GM23338 (cell line): ENCODE data around the gene TBCD. TPM values are rescaled to one million over a fixed set of nuclear protein-coding genes. Genes with fewer than 3 reads are reported as not detected.

ENCODE experiments used
- ATAC-seq: fragments of 200-7000 bp; cut with Tn5 transposase; 3 replicates; pipeline ENCODE4 v1.9.1; 2020
- DNase-seq: peaks from one replicate; pipeline ENCODE4 v3.0.0-alpha.2; 2015; ENCODE audit warnings: low spot score
- H2AFZ ChIP-seq: fragments of 200-600 bp; sonication (generic); 2 replicates; pipeline ENCODE4 v1.8.0; 2016; ENCODE audit warnings: antibody characterized with exemption, mild to moderate bottlenecking, moderate library complexity
- H3F3A ChIP-seq: fragments of 200-600 bp; sonication (generic); replicated peaks from 2 replicates; pipeline ENCODE4 v1.8.0; 2017; ENCODE audit warnings: antibody characterized with exemption, mixed run types, low read depth
- H3K27ac ChIP-seq: fragments of 200-600 bp; sonication (generic); 2 replicates; pipeline ENCODE4 v1.6.1; 2016; ENCODE audit warnings: low read depth
- H3K27me3 ChIP-seq: fragments of 200-600 bp; sonication (generic); 2 replicates; pipeline ENCODE4 v1.8.0; 2016; ENCODE audit warnings: mild to moderate bottlenecking, mixed run types, moderate library complexity; ENCODE audit not compliant: insufficient read depth
- H3K36me3 ChIP-seq: fragments of 200-600 bp; sonication (generic); 2 replicates; pipeline ENCODE4 v1.8.0; 2016; ENCODE audit warnings: mild to moderate bottlenecking; ENCODE audit not compliant: insufficient read depth
- H3K4me1 ChIP-seq: fragments of 200-600 bp; sonication (generic); 2 replicates; pipeline ENCODE4 v1.8.0; 2016; ENCODE audit warnings: mild to moderate bottlenecking, moderate library complexity; ENCODE audit not compliant: insufficient read depth
- H3K4me2 ChIP-seq: fragments of 200-600 bp; sonication (generic); 2 replicates; pipeline ENCODE4 v1.7.1; 2017; ENCODE audit warnings: mixed run types
- H3K4me3 ChIP-seq: fragments of 200-600 bp; sonication (generic); 2 replicates; pipeline ENCODE4 v1.6.1; 2016; ENCODE audit warnings: mixed run types
- H3K79me2 ChIP-seq: fragments of 200-600 bp; sonication (generic); replicated peaks from 2 replicates; pipeline ENCODE4 v1.8.0; 2017; ENCODE audit warnings: mild to moderate bottlenecking; ENCODE audit not compliant: insufficient read depth
- H3K9me2 ChIP-seq: fragments of 200-600 bp; sonication (generic); 2 replicates; pipeline ENCODE4 v1.8.0; 2017; ENCODE audit not compliant: insufficient read depth
- H4K20me1 ChIP-seq: fragments of 200-600 bp; sonication (generic); replicated peaks from 2 replicates; pipeline ENCODE4 v1.8.0; 2017; ENCODE audit warnings: mild to moderate bottlenecking; ENCODE audit not compliant: insufficient read depth
- H3K27ac Mint-ChIP-seq: 2 replicates; pipeline ENCODE4 v1.8.0; 2020; ENCODE audit warnings: inconsistent platforms, mild to moderate bottlenecking, moderate library complexity, mixed read lengths
- H3K27me3 Mint-ChIP-seq: 3 replicates; pipeline ENCODE4 v1.8.0; 2022; ENCODE audit warnings: low read depth, mild to moderate bottlenecking, moderate library complexity, mixed read lengths, inconsistent platforms; ENCODE audit not compliant: insufficient read depth, poor library complexity
- H3K36me3 Mint-ChIP-seq: 3 replicates; pipeline ENCODE4 v1.8.0; 2021; ENCODE audit warnings: low read depth, mild to moderate bottlenecking, inconsistent platforms, moderate library complexity, mixed read lengths
- H3K4me1 Mint-ChIP-seq: 3 replicates; pipeline ENCODE4 v1.8.0; 2020; ENCODE audit warnings: mild to moderate bottlenecking, inconsistent platforms, mixed read lengths
- H3K4me3 Mint-ChIP-seq: 3 replicates; pipeline ENCODE4 v1.8.0; 2021; ENCODE audit warnings: moderate library complexity, mild to moderate bottlenecking, inconsistent platforms, mixed read lengths
- H3K9me3 Mint-ChIP-seq: 3 replicates; pipeline ENCODE4 v1.8.0; 2020; ENCODE audit warnings: moderate library complexity, mild to moderate bottlenecking, inconsistent platforms, mixed read lengths
- CREB1 ChIP-seq: fragments of 250-450 bp; sonication (Bioruptor Pico); IDR thresholded peaks from 2 replicates; pipeline ENCODE4 v1.5.0; 2020; ENCODE audit warnings: low read depth, mild to moderate bottlenecking, moderate library complexity
- EZH2 ChIP-seq: fragments of 200-600 bp; sonication (generic); IDR thresholded peaks from one replicate; pipeline ENCODE4 v1.8.0; 2017; ENCODE audit warnings: antibody characterized with exemption, mild to moderate bottlenecking, low read depth; ENCODE audit not compliant: unreplicated experiment
- EZH2phosphoT487 ChIP-seq: fragments of 200-600 bp; sonication (generic); IDR thresholded peaks from one replicate; pipeline ENCODE4 v1.8.1; 2018; ENCODE audit warnings: antibody characterized with exemption; ENCODE audit not compliant: unreplicated experiment
- JUNB ChIP-seq: IDR thresholded peaks from one replicate; pipeline ENCODE4 v1.6.1; 2016; ENCODE audit warnings: antibody characterized with exemption; ENCODE audit not compliant: unreplicated experiment
- NANOG ChIP-seq: IDR thresholded peaks from 2 replicates; pipeline ENCODE4 v1.6.1; 2016; ENCODE audit warnings: antibody characterized with exemption, borderline replicate concordance
- POLR2AphosphoS5 ChIP-seq: IDR thresholded peaks from 2 replicates; pipeline ENCODE4 v1.6.1; 2016; ENCODE audit warnings: antibody characterized with exemption, low read depth
- STAT1 ChIP-seq: IDR thresholded peaks from one replicate; pipeline ENCODE4 v1.6.1; 2016; ENCODE audit warnings: antibody characterized with exemption; ENCODE audit not compliant: unreplicated experiment
- ZNF114 ChIP-seq: fragments of 250-450 bp; sonication (Bioruptor Pico); IDR thresholded peaks from 2 replicates; pipeline ENCODE4 v1.5.0; 2020; ENCODE audit warnings: mild to moderate bottlenecking, moderate library complexity
- ZNF331 ChIP-seq: fragments of 250-450 bp; sonication (Bioruptor Pico); IDR thresholded peaks from 2 replicates; pipeline ENCODE4 v1.5.0; 2020; ENCODE audit warnings: low read depth, mild to moderate bottlenecking, moderate library complexity
- polyA plus RNA-seq: library from polyadenylated mRNA; unstranded; fragments of >200 nt; fragmentation: Nextera tagmentation; extraction: Ambion mirVana; gene quantifications from 2 replicates; pipeline ENCODE4 v1.2.1, GENCODE V29; 2016
- total RNA-seq: library from RNA; depleted of rRNA; stranded (reverse); fragments of >200 nt; shearing (Covaris generic); gene quantifications from 2 replicates; pipeline ENCODE4 v1.2.3, GENCODE V29; 2014
- TF ChIP-seq, protein P1 (sequence below): fragments of 250-450 bp; sonication (Bioruptor Pico); IDR thresholded peaks from 2 replicates; pipeline ENCODE4 v1.5.0; 2020; ENCODE audit warnings: mild to moderate bottlenecking, moderate library complexity
- TF ChIP-seq, protein P2 (sequence below), 2 experiments: fragments of 200-600 bp in 1 of 2; sonication (generic) in 1 of 2; conservative IDR thresholded peaks; 2 replicates each; pipeline versions ENCODE4 v1.5.1 to v1.6.1; 2016 to 2017; ENCODE audit warnings: antibody characterized with exemption in 2 of 2, low read depth in 2 of 2, mild to moderate bottlenecking in 2 of 2, moderate library complexity in 1 of 2
- TF ChIP-seq, protein P3 (sequence below): IDR thresholded peaks from 2 replicates; pipeline ENCODE4 v1.6.1; 2016; ENCODE audit warnings: antibody characterized with exemption
- TF ChIP-seq, protein P4 (sequence below): IDR thresholded peaks from one replicate; pipeline ENCODE4 v1.6.1; 2018; ENCODE audit warnings: antibody characterized with exemption; ENCODE audit not compliant: unreplicated experiment

Gene TBCD
- total and polyA plus RNA-seq, 2 experiments from 2014 or later: 75.0 to 116 TPM

DNA sequence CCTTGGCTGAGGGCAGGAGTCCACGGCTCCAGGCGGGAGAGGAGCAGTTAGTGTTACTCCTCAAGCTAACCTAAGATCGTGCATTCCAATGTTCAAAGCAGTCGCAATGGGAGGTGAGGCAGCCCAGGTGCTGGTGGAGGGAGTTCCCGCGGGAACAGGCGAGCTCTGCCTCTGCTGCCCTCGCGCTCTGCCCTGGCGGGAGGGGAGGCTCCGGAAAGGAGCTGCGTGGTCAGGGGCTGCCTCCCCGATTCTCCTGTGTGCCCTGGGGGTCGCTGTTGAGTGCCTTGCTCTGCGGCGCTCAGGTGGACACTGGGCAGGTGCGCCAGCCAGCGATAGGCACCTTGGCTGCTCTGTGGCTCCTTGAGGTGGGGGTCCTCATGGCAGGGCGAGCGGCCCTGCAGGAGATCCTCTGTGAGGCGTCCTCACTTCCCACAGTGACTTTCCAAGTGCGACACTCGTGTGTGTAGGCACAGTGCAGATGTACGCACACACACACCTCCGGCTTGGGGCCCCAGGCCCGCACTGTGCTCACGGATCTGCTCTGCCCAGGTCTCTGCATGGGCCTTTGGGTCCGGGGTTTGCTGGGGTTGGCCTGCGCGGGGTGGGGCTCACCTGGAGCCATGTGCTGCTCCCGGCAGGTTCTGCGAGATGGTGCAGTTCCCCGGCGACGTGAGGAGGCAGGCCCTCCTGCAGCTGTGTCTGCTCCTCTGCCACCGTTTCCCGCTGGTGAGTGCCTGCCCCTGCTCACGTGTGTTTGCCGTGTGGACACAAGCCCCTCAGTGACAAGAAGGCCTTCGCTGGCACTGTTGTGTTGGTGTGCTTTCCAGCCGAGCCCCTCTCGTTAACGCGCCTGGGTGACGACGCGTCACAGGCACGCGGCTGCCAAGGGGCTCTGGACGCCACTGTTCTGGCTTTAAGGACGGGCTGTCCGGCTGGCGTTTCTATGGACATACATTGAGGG, 185.8 kb downstream of the TBCD start:
- TF ChIP-seq EZH2: no peak
- TF ChIP-seq, protein P1, sequence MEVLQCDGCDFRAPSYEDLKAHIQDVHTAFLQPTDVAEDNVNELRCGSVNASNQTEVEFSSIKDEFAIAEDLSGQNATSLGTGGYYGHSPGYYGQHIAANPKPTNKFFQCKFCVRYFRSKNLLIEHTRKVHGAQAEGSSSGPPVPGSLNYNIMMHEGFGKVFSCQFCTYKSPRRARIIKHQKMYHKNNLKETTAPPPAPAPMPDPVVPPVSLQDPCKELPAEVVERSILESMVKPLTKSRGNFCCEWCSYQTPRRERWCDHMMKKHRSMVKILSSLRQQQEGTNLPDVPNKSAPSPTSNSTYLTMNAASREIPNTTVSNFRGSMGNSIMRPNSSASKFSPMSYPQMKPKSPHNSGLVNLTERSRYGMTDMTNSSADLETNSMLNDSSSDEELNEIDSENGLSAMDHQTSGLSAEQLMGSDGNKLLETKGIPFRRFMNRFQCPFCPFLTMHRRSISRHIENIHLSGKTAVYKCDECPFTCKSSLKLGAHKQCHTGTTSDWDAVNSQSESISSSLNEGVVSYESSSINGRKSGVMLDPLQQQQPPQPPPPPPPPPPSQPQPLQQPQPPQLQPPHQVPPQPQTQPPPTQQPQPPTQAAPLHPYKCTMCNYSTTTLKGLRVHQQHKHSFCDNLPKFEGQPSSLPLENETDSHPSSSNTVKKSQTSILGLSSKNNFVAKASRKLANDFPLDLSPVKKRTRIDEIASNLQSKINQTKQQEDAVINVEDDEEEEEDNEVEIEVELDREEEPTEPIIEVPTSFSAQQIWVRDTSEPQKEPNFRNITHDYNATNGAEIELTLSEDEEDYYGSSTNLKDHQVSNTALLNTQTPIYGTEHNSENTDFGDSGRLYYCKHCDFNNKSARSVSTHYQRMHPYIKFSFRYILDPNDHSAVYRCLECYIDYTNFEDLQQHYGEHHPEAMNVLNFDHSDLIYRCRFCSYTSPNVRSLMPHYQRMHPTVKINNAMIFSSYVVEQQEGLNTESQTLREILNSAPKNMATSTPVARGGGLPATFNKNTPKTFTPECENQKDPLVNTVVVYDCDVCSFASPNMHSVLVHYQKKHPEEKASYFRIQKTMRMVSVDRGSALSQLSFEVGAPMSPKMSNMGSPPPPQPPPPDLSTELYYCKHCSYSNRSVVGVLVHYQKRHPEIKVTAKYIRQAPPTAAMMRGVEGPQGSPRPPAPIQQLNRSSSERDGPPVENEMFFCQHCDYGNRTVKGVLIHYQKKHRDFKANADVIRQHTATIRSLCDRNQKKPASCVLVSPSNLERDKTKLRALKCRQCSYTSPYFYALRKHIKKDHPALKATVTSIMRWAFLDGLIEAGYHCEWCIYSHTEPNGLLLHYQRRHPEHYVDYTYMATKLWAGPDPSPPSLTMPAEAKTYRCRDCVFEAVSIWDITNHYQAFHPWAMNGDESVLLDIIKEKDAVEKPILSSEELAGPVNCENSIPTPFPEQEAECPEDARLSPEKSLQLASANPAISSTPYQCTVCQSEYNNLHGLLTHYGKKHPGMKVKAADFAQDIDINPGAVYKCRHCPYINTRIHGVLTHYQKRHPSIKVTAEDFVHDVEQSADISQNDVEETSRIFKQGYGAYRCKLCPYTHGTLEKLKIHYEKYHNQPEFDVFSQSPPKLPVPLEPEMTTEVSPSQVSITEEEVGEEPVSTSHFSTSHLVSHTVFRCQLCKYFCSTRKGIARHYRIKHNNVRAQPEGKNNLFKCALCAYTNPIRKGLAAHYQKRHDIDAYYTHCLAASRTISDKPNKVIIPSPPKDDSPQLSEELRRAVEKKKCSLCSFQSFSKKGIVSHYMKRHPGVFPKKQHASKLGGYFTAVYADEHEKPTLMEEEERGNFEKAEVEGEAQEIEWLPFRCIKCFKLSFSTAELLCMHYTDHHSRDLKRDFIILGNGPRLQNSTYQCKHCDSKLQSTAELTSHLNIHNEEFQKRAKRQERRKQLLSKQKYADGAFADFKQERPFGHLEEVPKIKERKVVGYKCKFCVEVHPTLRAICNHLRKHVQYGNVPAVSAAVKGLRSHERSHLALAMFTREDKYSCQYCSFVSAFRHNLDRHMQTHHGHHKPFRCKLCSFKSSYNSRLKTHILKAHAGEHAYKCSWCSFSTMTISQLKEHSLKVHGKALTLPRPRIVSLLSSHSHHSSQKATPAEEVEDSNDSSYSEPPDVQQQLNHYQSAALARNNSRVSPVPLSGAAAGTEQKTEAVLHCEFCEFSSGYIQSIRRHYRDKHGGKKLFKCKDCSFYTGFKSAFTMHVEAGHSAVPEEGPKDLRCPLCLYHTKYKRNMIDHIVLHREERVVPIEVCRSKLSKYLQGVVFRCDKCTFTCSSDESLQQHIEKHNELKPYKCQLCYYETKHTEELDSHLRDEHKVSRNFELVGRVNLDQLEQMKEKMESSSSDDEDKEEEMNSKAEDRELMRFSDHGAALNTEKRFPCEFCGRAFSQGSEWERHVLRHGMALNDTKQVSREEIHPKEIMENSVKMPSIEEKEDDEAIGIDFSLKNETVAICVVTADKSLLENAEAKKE (CRISPR knock-in tag): no peak
- TF ChIP-seq, protein P2, sequence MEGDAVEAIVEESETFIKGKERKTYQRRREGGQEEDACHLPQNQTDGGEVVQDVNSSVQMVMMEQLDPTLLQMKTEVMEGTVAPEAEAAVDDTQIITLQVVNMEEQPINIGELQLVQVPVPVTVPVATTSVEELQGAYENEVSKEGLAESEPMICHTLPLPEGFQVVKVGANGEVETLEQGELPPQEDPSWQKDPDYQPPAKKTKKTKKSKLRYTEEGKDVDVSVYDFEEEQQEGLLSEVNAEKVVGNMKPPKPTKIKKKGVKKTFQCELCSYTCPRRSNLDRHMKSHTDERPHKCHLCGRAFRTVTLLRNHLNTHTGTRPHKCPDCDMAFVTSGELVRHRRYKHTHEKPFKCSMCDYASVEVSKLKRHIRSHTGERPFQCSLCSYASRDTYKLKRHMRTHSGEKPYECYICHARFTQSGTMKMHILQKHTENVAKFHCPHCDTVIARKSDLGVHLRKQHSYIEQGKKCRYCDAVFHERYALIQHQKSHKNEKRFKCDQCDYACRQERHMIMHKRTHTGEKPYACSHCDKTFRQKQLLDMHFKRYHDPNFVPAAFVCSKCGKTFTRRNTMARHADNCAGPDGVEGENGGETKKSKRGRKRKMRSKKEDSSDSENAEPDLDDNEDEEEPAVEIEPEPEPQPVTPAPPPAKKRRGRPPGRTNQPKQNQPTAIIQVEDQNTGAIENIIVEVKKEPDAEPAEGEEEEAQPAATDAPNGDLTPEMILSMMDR (conservative IDR thresholded peaks at IDR 0.05; ENCODE audit: low read depth in 2 of 2): no peak; a peak in 1 of 4 replicates
- TF ChIP-seq ZNF114 (CRISPR knock-in tag): no peak
- TF ChIP-seq CREB1 (CRISPR knock-in tag): no peak
- no peak for TF ChIP-seq JUNB
- no peak for TF ChIP-seq NANOG
- TF ChIP-seq STAT1: no peak
- TF ChIP-seq ZNF331 (CRISPR knock-in tag): no peak
- TF ChIP-seq, protein P3, sequence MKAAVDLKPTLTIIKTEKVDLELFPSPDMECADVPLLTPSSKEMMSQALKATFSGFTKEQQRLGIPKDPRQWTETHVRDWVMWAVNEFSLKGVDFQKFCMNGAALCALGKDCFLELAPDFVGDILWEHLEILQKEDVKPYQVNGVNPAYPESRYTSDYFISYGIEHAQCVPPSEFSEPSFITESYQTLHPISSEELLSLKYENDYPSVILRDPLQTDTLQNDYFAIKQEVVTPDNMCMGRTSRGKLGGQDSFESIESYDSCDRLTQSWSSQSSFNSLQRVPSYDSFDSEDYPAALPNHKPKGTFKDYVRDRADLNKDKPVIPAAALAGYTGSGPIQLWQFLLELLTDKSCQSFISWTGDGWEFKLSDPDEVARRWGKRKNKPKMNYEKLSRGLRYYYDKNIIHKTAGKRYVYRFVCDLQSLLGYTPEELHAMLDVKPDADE: no peak
- no peak for TF ChIP-seq EZH2phosphoT487
- TF ChIP-seq POLR2AphosphoS5: no peak
- TF ChIP-seq, protein P4, sequence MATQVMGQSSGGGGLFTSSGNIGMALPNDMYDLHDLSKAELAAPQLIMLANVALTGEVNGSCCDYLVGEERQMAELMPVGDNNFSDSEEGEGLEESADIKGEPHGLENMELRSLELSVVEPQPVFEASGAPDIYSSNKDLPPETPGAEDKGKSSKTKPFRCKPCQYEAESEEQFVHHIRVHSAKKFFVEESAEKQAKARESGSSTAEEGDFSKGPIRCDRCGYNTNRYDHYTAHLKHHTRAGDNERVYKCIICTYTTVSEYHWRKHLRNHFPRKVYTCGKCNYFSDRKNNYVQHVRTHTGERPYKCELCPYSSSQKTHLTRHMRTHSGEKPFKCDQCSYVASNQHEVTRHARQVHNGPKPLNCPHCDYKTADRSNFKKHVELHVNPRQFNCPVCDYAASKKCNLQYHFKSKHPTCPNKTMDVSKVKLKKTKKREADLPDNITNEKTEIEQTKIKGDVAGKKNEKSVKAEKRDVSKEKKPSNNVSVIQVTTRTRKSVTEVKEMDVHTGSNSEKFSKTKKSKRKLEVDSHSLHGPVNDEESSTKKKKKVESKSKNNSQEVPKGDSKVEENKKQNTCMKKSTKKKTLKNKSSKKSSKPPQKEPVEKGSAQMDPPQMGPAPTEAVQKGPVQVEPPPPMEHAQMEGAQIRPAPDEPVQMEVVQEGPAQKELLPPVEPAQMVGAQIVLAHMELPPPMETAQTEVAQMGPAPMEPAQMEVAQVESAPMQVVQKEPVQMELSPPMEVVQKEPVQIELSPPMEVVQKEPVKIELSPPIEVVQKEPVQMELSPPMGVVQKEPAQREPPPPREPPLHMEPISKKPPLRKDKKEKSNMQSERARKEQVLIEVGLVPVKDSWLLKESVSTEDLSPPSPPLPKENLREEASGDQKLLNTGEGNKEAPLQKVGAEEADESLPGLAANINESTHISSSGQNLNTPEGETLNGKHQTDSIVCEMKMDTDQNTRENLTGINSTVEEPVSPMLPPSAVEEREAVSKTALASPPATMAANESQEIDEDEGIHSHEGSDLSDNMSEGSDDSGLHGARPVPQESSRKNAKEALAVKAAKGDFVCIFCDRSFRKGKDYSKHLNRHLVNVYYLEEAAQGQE: no peak

More for the DNA sequence above, 185.8 kb downstream of the TBCD start:
- H3K4me1 ChIP-seq: no peaks in the 10 kb centered on the region
- H3K36me3 Mint-ChIP-seq: peaks cover 73% of the 10 kb centered on the region
- peaks cover 15% of the 10 kb centered on the region for H3K27me3 Mint-ChIP-seq
- H2AFZ ChIP-seq: no peak overlapping the region
- no peak overlapping the region for H3K4me3 Mint-ChIP-seq
- H3K4me2 ChIP-seq: no peak overlapping the region
- H3K27ac Mint-ChIP-seq: peak overlapping the region; percentile 56; the same call in 1 of the 2 replicates
- H3K79me2 ChIP-seq: no peaks in the 10 kb centered on the region; the same call in 1 of the 2 replicates
- H3K4me3 ChIP-seq: no peak overlapping the region
- H3F3A ChIP-seq: no peaks in the 10 kb centered on the region
- no peaks in the 10 kb centered on the region; the same call in 1 of the 2 replicates for H4K20me1 ChIP-seq
- H3K27ac ChIP-seq: no peak overlapping the region
- H3K4me1 Mint-ChIP-seq: no peaks in the 10 kb centered on the region; the same call in 1 of the 3 replicates
- DNase-seq (peak; percentile 41), ATAC-seq (peak; percentile 50)
- H3K36me3 ChIP-seq: peaks cover 10% of the 10 kb centered on the region; the same call in 1 of the 2 replicates
- no peaks in the 10 kb centered on the region for H3K27me3 ChIP-seq
- peaks cover 7% of the 10 kb centered on the region for H3K9me3 Mint-ChIP-seq
- H3K9me2 ChIP-seq: no peaks in the 10 kb centered on the region
